Measurements from ENCODE around the gene RXFP3.

Gene RXFP3

GRCh38 chr5:33936004-33936380 lies 194 bp upstream of the RXFP3 start (continued):
- TF ChIP-seq KLF17 (tag by site-specific recombination; IDR thresholded peaks at IDR 0.05) (no peak), ZNF10 (tag by site-specific recombination; IDR thresholded peaks at IDR 0.05) (no peak), ZBTB21 (tag by site-specific recombination; IDR thresholded peaks at IDR 0.05) (no peak)

GRCh38 chr5:33937017-33937706 lies 976 bp downstream of the RXFP3 start:
- no peaks in the 10 kb centered on the region for H3K36me3 ChIP-seq (ENCODE audit: control insufficient read depth in 2 of 2, insufficient read depth in 1 of 2, low read length in 2 of 2)
- no peak overlapping the region for H3K4me3 ChIP-seq (ENCODE audit: low read depth, low read length)
- no peak for TF ChIP-seq KLF7 (tag by site-specific recombination; IDR thresholded peaks at IDR 0.05; ENCODE audit: borderline replicate concordance)
- no peak for TF ChIP-seq ZNF239 (tag by site-specific recombination; IDR thresholded peaks at IDR 0.05)
- no peak for TF ChIP-seq ZNF248 (tag by site-specific recombination; IDR thresholded peaks at IDR 0.05)
- no peak for TF ChIP-seq ZNF404 (tag by site-specific recombination; IDR thresholded peaks at IDR 0.05)
- no peak for TF ChIP-seq HOXC10 (CRISPR knock-in tag; IDR thresholded peaks at IDR 0.05)
- no peak for TF ChIP-seq ZNF645 (tag by site-specific recombination; IDR thresholded peaks at IDR 0.05)
- no peak for TF ChIP-seq CTCF (tag by site-specific recombination; IDR thresholded peaks at IDR 0.05)
- TF ChIP-seq ZNF157 (tag by site-specific recombination; IDR thresholded peaks at IDR 0.05): no peak
- no peak for TF ChIP-seq FEZF1 (tag by site-specific recombination; IDR thresholded peaks at IDR 0.05)
- no peak for TF ChIP-seq ZNF585B (tag by site-specific recombination; IDR thresholded peaks at IDR 0.05)
- no peak for TF ChIP-seq ZNF311 (tag by site-specific recombination; IDR thresholded peaks at IDR 0.05; ENCODE audit: borderline replicate concordance)
- no peak overlapping the region for H3K27ac ChIP-seq (ENCODE audit: extremely low read depth, low read depth, low read length)
- CTCF ChIA-PET: interaction anchor here (2.3 to 3.4 kb wide), 2 partner anchors 32 to 502 kb away, joined by 10 to 35 read pairs; no protein-coding TSS in a partner anchor
- POLR2A ChIA-PET: no interaction called here
- no peaks in the 10 kb centered on the region for H3K9me3 ChIP-seq (ENCODE audit: control insufficient read depth, insufficient read depth, low read depth, low read length)
- H3K4me1 ChIP-seq (ENCODE audit: control insufficient read depth, insufficient read depth, low read length): no peaks in the 10 kb centered on the region

GRCh38 chr5:33937707-33938506 lies 1.7 kb downstream of the RXFP3 start:
- Histone ChIP-seq H3K4me1 (ENCODE audit: control insufficient read depth, insufficient read depth, low read length) (no peaks in the 10 kb centered on the region), H3K36me3 (ENCODE audit: control insufficient read depth in 2 of 2, insufficient read depth in 1 of 2, low read length in 2 of 2) (no peaks in the 10 kb centered on the region), H3K4me3 (ENCODE audit: low read depth, low read length) (no peak overlapping the region), H3K9me3 (ENCODE audit: control insufficient read depth, insufficient read depth, low read depth, low read length) (no peaks in the 10 kb centered on the region), H3K27ac (ENCODE audit: extremely low read depth, low read depth, low read length) (no peak overlapping the region)
- TF ChIP-seq ZNF654 (tag by site-specific recombination; IDR thresholded peaks at IDR 0.05; ENCODE audit: low read depth) (no peak), PATZ1 (tag by site-specific recombination; IDR thresholded peaks at IDR 0.05) (no peak), EGR2 (tag by site-specific recombination; IDR thresholded peaks at IDR 0.05; ENCODE audit: low read depth) (no peak), ZNF23 (tag by site-specific recombination; IDR thresholded peaks at IDR 0.05; ENCODE audit: borderline replicate concordance) (no peak), OVOL3 (tag by site-specific recombination; IDR thresholded peaks at IDR 0.05) (no peak), KLF10 (tag by site-specific recombination; IDR thresholded peaks at IDR 0.05) (no peak), ZNF366 (tag by site-specific recombination; conservative IDR thresholded peaks at IDR 0.05) (no peak), ZNF202 (tag by site-specific recombination; IDR thresholded peaks at IDR 0.05; ENCODE audit: borderline replicate concordance) (no peak), ZNF704 (tag by site-specific recombination; IDR thresholded peaks at IDR 0.05) (no peak)
- POLR2A ChIA-PET: no interaction called here
- CTCF ChIA-PET: no interaction called here
